GM18520 (cell line): ENCODE data around the gene KRT79.
"Not testable (repeated sequence)": the region's sequence is repeated elsewhere in the genome, so short reads cannot be mapped to it uniquely, and the experiment has no call there.

Source experiments
- ATAC-seq: cut with Tn5 transposase; IDR thresholded peaks from one replicate; pipeline ENCODE4 v1.9.1; 2021; ENCODE audit not compliant: unreplicated experiment

KRT79 gene

GRCh38 chr12:52861511-52861910, 27.4 kb upstream of the KRT79 start:
- ATAC-seq = no peak

GRCh38 chr12:52860102-52860823, 26.2 kb upstream of the KRT79 start:
- no peak for ATAC-seq

GRCh38 chr12:52857500-52857899, 23.4 kb upstream of the KRT79 start:
- ATAC-seq = no peak

- ATAC-seq = no peak
Observed at GRCh38 chr12:52856787-52857186, 22.7 kb upstream of the KRT79 start.

GRCh38 chr12:52856077-52856476, 22.0 kb upstream of the KRT79 start:
- not testable (repeated sequence) for ATAC-seq

GRCh38 chr12:52851787-52852186, 17.7 kb upstream of the KRT79 start:
- no peak for ATAC-seq

GRCh38 chr12:52850681-52851080, 16.6 kb upstream of the KRT79 start:
- ATAC-seq = no peak

- ATAC-seq = no peak
Observed at GRCh38 chr12:52849511-52849910, 15.4 kb upstream of the KRT79 start.

GRCh38 chr12:52848661-52849255, 14.6 kb upstream of the KRT79 start, which contains the start of gene KRT78:
Gene KRT78, minus strand, starts transcription at chr12:52848994. Its CDS starts 64 bp downstream, at chr12:52848930.
- no peak for ATAC-seq

GRCh38 chr12:52847335-52848102, 13.4 kb upstream of the KRT79 start:
- no peak for ATAC-seq

GRCh38 chr12:52846356-52846970, 12.4 kb upstream of the KRT79 start:
- no peak for ATAC-seq

GRCh38 chr12:52845946-52846345, 11.8 kb upstream of the KRT79 start:
- no peak for ATAC-seq

- ATAC-seq = no peak
Observed at GRCh38 chr12:52844386-52844785, 10.3 kb upstream of the KRT79 start.

- no peak for ATAC-seq
Observed at GRCh38 chr12:52839436-52840105, 5.5 kb upstream of the KRT79 start.

GRCh38 chr12:52838609-52839435, 4.7 kb upstream of the KRT79 start:
- ATAC-seq = no peak

GRCh38 chr12:52837781-52838608, 3.9 kb upstream of the KRT79 start:
- no peak for ATAC-seq

- ATAC-seq = no peak
Observed at GRCh38 chr12:52837413-52837741, 3.3 kb upstream of the KRT79 start.

- ATAC-seq = no peak
Observed at GRCh38 chr12:52836491-52837412, 2.6 kb upstream of the KRT79 start.
